Esophagus muscularis mucosa (tissue), 3 donors: Measurements from ENCODE around the gene CFAP410.

Source experiments
- POLR2A ChIP-seq: fragments of 450-650 bp; IDR thresholded peaks from one replicate; pipeline ENCODE4 v1.6.1; 2017; ENCODE audit warnings: antibody characterized with exemption, moderate library complexity, mild to moderate bottlenecking, low read depth
- TF ChIP-seq, protein P1 (sequence below), 3 experiments: fragments of 200-600 bp in 2 of 3; fragments of 450-650 bp in 1 of 3; sonication (generic) in 2 of 3; IDR thresholded peaks; one replicate each; pipeline ENCODE4 v1.5.1; 2017 to 2019; ENCODE audit warnings: antibody characterized with exemption in 3 of 3, mild to moderate bottlenecking in 2 of 3, moderate library complexity in 1 of 3

DNA sequence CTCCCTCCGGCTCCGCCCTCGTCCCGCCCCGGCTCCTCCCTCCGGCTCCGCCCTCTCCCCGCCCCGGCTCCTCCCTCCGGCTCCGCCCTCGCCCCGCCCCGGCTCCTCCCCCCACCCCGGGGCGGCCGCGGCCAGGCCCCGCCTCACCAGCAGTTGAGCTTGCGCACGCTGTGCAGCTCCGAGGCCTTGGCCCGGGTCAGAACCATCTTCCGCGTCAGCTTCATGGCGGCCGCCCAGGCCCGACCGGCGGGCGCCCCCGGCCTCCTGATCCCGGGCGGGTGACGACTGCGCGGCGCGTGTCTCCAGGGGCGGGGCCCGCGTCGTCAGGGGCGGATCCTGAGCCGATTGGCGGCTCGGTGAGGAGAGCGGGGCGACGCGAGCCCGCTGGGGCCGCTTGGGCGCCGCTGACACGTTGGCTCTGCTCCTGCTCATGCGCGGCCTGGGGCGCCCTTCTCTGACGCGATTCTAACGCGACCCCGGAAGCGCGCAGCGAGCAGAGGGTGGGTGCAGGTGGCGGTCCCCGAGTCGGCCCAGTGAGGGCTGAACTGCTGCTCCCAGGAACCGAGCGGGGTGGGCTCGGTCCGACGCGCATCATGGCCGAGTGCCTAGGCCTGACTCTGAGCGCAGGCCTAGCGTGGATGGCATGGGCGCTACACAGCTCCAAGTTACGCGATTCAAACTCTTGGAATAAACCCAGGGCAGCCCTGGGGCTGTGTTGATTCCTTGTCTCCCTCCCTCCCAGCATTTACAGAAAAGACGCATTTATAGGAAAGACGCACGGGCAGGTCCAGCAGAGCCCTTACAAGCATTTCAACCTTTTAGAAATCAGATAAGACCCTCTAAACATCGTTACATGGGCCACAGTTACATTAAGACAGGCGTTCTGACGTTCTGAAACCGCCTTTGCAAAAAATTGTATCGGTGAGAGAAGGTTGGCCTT, at the start of gene CFAP410:
- TF ChIP-seq, protein P1, sequence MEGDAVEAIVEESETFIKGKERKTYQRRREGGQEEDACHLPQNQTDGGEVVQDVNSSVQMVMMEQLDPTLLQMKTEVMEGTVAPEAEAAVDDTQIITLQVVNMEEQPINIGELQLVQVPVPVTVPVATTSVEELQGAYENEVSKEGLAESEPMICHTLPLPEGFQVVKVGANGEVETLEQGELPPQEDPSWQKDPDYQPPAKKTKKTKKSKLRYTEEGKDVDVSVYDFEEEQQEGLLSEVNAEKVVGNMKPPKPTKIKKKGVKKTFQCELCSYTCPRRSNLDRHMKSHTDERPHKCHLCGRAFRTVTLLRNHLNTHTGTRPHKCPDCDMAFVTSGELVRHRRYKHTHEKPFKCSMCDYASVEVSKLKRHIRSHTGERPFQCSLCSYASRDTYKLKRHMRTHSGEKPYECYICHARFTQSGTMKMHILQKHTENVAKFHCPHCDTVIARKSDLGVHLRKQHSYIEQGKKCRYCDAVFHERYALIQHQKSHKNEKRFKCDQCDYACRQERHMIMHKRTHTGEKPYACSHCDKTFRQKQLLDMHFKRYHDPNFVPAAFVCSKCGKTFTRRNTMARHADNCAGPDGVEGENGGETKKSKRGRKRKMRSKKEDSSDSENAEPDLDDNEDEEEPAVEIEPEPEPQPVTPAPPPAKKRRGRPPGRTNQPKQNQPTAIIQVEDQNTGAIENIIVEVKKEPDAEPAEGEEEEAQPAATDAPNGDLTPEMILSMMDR (IDR thresholded peaks at IDR 0.05), result peak in 1 of 3 experiments; percentile 25
- peak; percentile 84 for TF ChIP-seq POLR2A
